HepG2 (cell line): ENCODE data around the gene TLCD3A. TPM values are rescaled to one million over a fixed set of nuclear protein-coding genes. Genes with fewer than 3 reads are reported as not detected.

Source experiments
- ATAC-seq: fragments of 200-7000 bp; cut with Tn5 transposase; 3 replicates; pipeline ENCODE4 v1.9.1; 2020; ENCODE audit warnings: mild to moderate bottlenecking, moderate library complexity
- BruUV-seq: library from RNA; stranded (reverse); fragments of 400-500 nt; replicated peaks from 2 replicates; lab custom pipeline; 2021; lab: Mats Ljungman, UMichigan
- CTCF ChIA-PET: fragments of 300-600 bp; formaldehyde crosslinking; extraction: SDS; loops from one replicate; lab custom pipeline; 2021; ENCODE audit warnings: low total read pairs, inconsistent platforms, low intra/inter-chr PET ratio; lab: Yijun Ruan, JAX
- POLR2A ChIA-PET: fragments of 350-600 bp; sonication (Branson Sonifier 250); formaldehyde crosslinking; loops from one replicate; lab custom pipeline; 2020; ENCODE audit warnings: antibody characterized with exemption, inconsistent platforms; lab: Yijun Ruan, JAX
- DNase-seq: peaks from one replicate; pipeline ENCODE4 v3.0.0-alpha.2; 2015; ENCODE audit warnings: low spot score
- FAIRE-seq: peaks from 3 replicates; lab custom pipeline; 2011; peaks lifted over from hg19 to GRCh38; lab: Jason Lieb, UNC
- H2AFZ ChIP-seq: one replicate; pipeline ENCODE4 v1.6.1; 2011; ENCODE audit warnings: low read length, inconsistent platforms
- H3K27ac ChIP-seq: fragments of 300-600 bp; 3 replicates; pipeline ENCODE4 v1.8.0; 2011; ENCODE audit warnings: mixed run types, mild to moderate bottlenecking, mixed read lengths, low read length, inconsistent platforms; ENCODE audit not compliant: insufficient read depth; ENCODE audit errors: extremely low read length
- H3K27me3 ChIP-seq, 2 experiments: fragments of 200-600 bp in 1 of 2; 2 replicates in 1 of 2; 3 replicates in 1 of 2; pipeline versions ENCODE4 v1.6.0 to v1.8.0; 2011; ENCODE audit warnings: low read length in 2 of 2, mild to moderate bottlenecking in 2 of 2, moderate library complexity in 2 of 2, inconsistent platforms in 1 of 2; ENCODE audit not compliant: insufficient read depth in 2 of 2, control insufficient read depth in 1 of 2
- H3K36me3 ChIP-seq, 2 experiments: fragments of 200-600 bp in 1 of 2; replicated peaks in 1 of 2; 2 replicates in 1 of 2; 3 replicates in 1 of 2; pipeline versions ENCODE4 v1.5.1 to v1.8.0; 2011; ENCODE audit warnings: low read length in 2 of 2, inconsistent platforms in 1 of 2; ENCODE audit not compliant: insufficient read depth in 2 of 2, control insufficient read depth in 1 of 2
- H3K4me1 ChIP-seq: 2 replicates; pipeline ENCODE4 v1.5.1; 2012; ENCODE audit warnings: low read length, inconsistent platforms; ENCODE audit not compliant: insufficient read depth
- H3K4me2 ChIP-seq: 2 replicates; pipeline ENCODE4 v1.6.0; 2011; ENCODE audit warnings: low read depth, low read length, inconsistent platforms
- H3K4me3 ChIP-seq, 3 experiments: fragments of 200-600 bp in 1 of 3; sonication (generic), shearing (Covaris generic) in 1 of 3; replicated peaks in 1 of 3; 2 replicates each; pipeline ENCODE4 v1.5.1; 2011 to 2016; ENCODE audit warnings: low read length in 3 of 3, inconsistent platforms in 2 of 3, low read depth in 2 of 3, mild to moderate bottlenecking in 2 of 3, control low read depth in 1 of 3, mixed read lengths in 1 of 3; ENCODE audit not compliant: insufficient read depth in 1 of 3
- H3K79me2 ChIP-seq: one replicate; pipeline ENCODE4 v1.6.1; 2011; ENCODE audit warnings: low read length, inconsistent platforms; ENCODE audit not compliant: insufficient read depth
- H3K9ac ChIP-seq: 2 replicates; pipeline ENCODE4 v1.6.0; 2011; ENCODE audit warnings: mild to moderate bottlenecking, low read depth, low read length, inconsistent platforms; ENCODE audit not compliant: insufficient read depth
- H3K9me3 ChIP-seq: 2 replicates; pipeline ENCODE4 v1.5.1; 2012; ENCODE audit warnings: mild to moderate bottlenecking, low read length
- H4K20me1 ChIP-seq: 2 replicates; pipeline ENCODE4 v1.6.0; 2011; ENCODE audit warnings: inconsistent platforms, mild to moderate bottlenecking, low read length, moderate library complexity; ENCODE audit not compliant: insufficient read depth
- MIER3 ChIP-seq: IDR thresholded peaks from 2 replicates; pipeline ENCODE4 v1.6.1; 2016; ENCODE audit warnings: missing compliant biosample characterization, borderline replicate concordance
- PAF1 ChIP-seq: IDR thresholded peaks from 2 replicates; pipeline ENCODE4 v1.6.1; 2016; ENCODE audit warnings: missing genetic modification reagents, missing compliant biosample characterization
- PCBP1 ChIP-seq: fragments of 200-400 bp; formaldehyde crosslinking; IDR thresholded peaks from 2 replicates; pipeline ENCODE4 v1.6.1; 2017; ENCODE audit warnings: mild to moderate bottlenecking, low read depth, low read length, borderline replicate concordance
- TBX3 ChIP-seq: fragments of 450-650 bp; IDR thresholded peaks from 2 replicates; pipeline ENCODE4 v1.6.1; 2017; ENCODE audit warnings: antibody characterized with exemption, mild to moderate bottlenecking, inconsistent platforms, borderline replicate concordance
- ZNF136 ChIP-seq: sonication (generic); formaldehyde crosslinking; IDR thresholded peaks from 2 replicates; pipeline ENCODE4 v1.8.1; 2022; ENCODE audit warnings: low read depth, mild to moderate bottlenecking, moderate library complexity, missing genetic modification reagents
- ZNF598 ChIP-seq: sonication (generic); formaldehyde crosslinking; IDR thresholded peaks from 2 replicates; pipeline ENCODE4 v1.5.1; 2020; ENCODE audit warnings: mild to moderate bottlenecking, missing genetic modification reagents, borderline replicate concordance
- ZNF777 ChIP-seq: sonication (generic); formaldehyde crosslinking; IDR thresholded peaks from 2 replicates; pipeline ENCODE4 v1.4.0; 2020; ENCODE audit warnings: missing genetic modification reagents
- ZSCAN21 ChIP-seq: sonication (generic); formaldehyde crosslinking; IDR thresholded peaks from 2 replicates; pipeline ENCODE4 v1.8.0; 2022; ENCODE audit warnings: mild to moderate bottlenecking, missing genetic modification reagents, moderate library complexity, borderline replicate concordance
- WGBS: methylation state at CpG from one replicate; pipeline ENCODE4 v1.1.6; 2017; ENCODE audit warnings: low lambda C conversion rate; 5-methylcytosine and 5-hydroxymethylcytosine counted together
- in situ Hi-C: cut with HindIII; loops from 2 replicates; pipeline ENCODE4 v1.10.0; 2017; ENCODE audit warnings: low pct_unique_long_range_greater_than_20kb; ENCODE audit not compliant: extremely low pct_ligation_motif_present
- intact Hi-C: fragments of 100-400 bp; cut with micrococcal nuclease; formaldehyde crosslinking; loops from one replicate; pipeline ENCODE4 v1.10.0; 2022; ENCODE audit not compliant: unreplicated experiment
- polyA plus RNA-seq, 8 experiments: library from polyadenylated mRNA; depleted of rRNA in 3 of 8; stranded (reverse) in 7 of 8; unstranded in 1 of 8; fragments of >200 nt; fragmentation: Illumina TruSeq in 4 of 8; extraction: Trizol in 4 of 8; gene quantifications; 2 replicates each; pipeline versions ENCODE4 v1.2.1 to v1.2.3, GENCODE V29; 2011 to 2016; ENCODE audit warnings: low read depth in 4 of 8, missing spikeins in 1 of 8, mixed read lengths in 1 of 8; ENCODE audit not compliant: insufficient read depth in 1 of 8
- total RNA-seq, 5 experiments: library from RNA; depleted of rRNA; stranded (reverse); fragments of >200 nt; fragmentation: Illumina TruSeq; extraction: Trizol; gene quantifications; 2 replicates each; pipeline ENCODE4 v1.2.3, GENCODE V29; 2016; ENCODE audit warnings: low read depth in 1 of 5
- TF ChIP-seq, protein P1 (sequence below): sonication (generic); IDR thresholded peaks from 2 replicates; pipeline ENCODE4 v1.6.1; 2016; ENCODE audit warnings: low read depth, borderline replicate concordance
- TF ChIP-seq, protein P2 (sequence below): sonication (generic); formaldehyde crosslinking; conservative IDR thresholded peaks from 2 replicates; pipeline ENCODE4 v1.8.0; 2022; ENCODE audit warnings: missing genetic modification reagents
- TF ChIP-seq, protein P3 (sequence below): sonication (generic); formaldehyde crosslinking; IDR thresholded peaks from 2 replicates; pipeline ENCODE4 v1.5.0; 2020; ENCODE audit warnings: missing genetic modification reagents, mild to moderate bottlenecking, borderline replicate concordance
- TF ChIP-seq, protein P4 (sequence below): sonication (generic); formaldehyde crosslinking; IDR thresholded peaks from 2 replicates; pipeline ENCODE4 v1.8.0; 2023; ENCODE audit warnings: mild to moderate bottlenecking, missing genetic modification reagents
- TF ChIP-seq, protein P5 (sequence below): sonication (generic); formaldehyde crosslinking; IDR thresholded peaks from 2 replicates; pipeline ENCODE4 v1.8.0; 2022; ENCODE audit warnings: mild to moderate bottlenecking, missing genetic modification reagents; ENCODE audit not compliant: insufficient replicate concordance

The TLCD3A gene
- total and polyA plus RNA-seq, 2 of the 13 experiments (the other 11 are each of a cell fraction or from before 2014, with no cell fraction given), result 25.2 to 46.6 TPM

DNA sequence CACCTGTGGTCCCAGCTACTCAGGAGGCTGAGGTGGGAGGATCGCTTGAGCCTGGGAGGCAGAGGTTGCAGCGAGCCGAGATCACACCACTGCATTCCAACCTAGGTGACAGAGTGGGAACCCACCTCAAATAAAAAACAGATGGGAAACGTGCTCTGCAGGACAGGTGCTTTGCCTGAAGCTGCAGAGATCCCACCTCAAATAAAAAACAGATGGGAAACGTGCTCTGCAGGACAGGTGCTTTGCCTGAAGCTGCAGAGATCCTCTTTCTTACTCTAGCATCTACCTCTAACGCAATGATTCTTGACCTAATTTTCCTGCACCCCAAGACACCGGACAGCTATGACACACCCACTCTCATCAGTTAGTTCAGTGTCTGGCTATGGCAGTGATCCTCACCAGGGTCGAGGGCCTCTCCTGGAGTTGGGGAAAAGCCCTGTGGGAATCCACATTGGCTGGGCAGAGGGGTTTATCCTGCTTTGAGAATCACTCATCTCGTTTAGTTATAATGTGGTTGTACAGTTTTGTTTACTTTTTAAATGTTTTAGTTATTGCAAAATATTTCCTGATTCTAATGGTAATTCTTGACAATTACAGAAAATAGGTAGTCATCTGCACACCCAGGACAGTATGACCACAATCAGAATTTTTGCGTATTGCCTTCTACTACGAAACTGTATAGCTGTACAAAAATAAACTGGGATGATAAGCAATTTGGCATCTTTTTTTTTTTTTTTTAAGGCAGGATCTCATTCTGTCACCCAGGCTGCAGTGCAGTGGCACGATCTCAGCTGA lies 29.1 kb upstream of the TLCD3A start (continued):
- TF ChIP-seq, protein P1, sequence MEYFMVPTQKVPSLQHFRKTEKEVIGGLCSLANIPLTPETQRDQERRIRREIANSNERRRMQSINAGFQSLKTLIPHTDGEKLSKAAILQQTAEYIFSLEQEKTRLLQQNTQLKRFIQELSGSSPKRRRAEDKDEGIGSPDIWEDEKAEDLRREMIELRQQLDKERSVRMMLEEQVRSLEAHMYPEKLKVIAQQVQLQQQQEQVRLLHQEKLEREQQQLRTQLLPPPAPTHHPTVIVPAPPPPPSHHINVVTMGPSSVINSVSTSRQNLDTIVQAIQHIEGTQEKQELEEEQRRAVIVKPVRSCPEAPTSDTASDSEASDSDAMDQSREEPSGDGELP, result no peak
- TF ChIP-seq, protein P2, sequence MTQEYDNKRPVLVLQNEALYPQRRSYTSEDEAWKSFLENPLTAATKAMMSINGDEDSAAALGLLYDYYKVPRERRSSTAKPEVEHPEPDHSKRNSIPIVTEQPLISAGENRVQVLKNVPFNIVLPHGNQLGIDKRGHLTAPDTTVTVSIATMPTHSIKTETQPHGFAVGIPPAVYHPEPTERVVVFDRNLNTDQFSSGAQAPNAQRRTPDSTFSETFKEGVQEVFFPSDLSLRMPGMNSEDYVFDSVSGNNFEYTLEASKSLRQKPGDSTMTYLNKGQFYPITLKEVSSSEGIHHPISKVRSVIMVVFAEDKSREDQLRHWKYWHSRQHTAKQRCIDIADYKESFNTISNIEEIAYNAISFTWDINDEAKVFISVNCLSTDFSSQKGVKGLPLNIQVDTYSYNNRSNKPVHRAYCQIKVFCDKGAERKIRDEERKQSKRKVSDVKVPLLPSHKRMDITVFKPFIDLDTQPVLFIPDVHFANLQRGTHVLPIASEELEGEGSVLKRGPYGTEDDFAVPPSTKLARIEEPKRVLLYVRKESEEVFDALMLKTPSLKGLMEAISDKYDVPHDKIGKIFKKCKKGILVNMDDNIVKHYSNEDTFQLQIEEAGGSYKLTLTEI, result no peak
- TF ChIP-seq, protein P3, sequence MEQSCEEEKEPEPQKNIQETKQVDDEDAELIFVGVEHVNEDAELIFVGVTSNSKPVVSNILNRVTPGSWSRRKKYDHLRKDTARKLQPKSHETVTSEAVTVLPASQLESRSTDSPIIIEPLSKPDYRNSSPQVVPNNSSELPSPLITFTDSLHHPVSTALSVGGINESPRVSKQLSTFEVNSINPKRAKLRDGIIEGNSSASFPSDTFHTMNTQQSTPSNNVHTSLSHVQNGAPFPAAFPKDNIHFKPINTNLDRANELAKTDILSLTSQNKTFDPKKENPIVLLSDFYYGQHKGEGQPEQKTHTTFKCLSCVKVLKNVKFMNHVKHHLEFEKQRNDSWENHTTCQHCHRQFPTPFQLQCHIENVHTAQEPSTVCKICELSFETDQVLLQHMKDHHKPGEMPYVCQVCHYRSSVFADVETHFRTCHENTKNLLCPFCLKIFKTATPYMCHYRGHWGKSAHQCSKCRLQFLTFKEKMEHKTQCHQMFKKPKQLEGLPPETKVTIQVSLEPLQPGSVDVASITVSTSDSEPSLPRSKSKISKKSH (CRISPR knock-in tag), result no peak

DNA sequence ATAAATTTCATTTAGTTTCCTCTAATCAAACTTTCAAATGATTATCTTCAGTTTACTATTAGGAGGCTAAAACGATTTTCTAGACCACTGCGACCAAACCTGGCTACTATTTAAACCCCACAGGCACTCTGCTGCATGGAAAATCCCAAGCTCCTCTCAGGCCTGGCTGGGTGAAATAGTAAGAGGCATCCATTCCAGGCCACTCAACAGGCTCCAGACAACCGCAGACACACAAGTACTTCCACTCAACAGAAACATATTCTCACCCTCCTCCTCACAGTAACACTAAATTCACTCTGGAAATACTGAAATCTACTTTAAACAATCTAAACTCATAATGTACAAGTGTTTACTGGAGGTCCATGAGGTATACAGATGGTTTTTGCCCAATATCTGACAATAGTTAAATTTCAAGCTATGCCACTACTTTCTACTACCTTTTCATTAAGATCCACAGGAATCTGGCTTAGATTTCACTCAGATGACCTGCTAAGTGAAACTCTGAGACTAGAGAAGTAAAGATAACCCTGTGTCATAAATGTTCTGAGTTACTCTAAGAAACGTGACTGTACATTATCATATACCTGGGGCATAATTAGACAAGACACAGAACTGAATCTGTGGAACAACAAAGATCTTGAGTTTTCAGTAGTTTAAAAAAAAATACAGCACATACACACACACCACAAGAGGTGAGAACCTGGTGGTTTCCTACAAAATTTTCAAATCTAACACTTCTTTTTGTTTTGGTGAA lies 28.1 kb upstream of the TLCD3A start:
- BruUV-seq, result no TSS peak
- ChIA-PET CTCF (no interaction called here), POLR2A (no interaction called here)
- no peaks in the 10 kb centered on the region for H4K20me1 ChIP-seq
- WGBS, result 89% methylated on average over 4 of the region's 4 CpGs
- intact Hi-C loops (no loop called here), in situ Hi-C loops (no loop called here)
- no peak overlapping the region for H2AFZ ChIP-seq
- peaks cover 16 to 36% of the 10 kb centered on the region in 2 experiments for H3K36me3 ChIP-seq
- H3K4me3 ChIP-seq, result no peak overlapping the region
- no peak overlapping the region for H3K9ac ChIP-seq
- no peak overlapping the region for H3K27ac ChIP-seq
- FAIRE-seq, result no peak
- H3K4me2 ChIP-seq, result no peak overlapping the region
- DNase-seq, result no peak
- peaks cover 9% of the 10 kb centered on the region for H3K79me2 ChIP-seq
- no peak for ATAC-seq
- no peaks in the 10 kb centered on the region for H3K9me3 ChIP-seq
- H3K4me1 ChIP-seq, result no peaks in the 10 kb centered on the region
- no peaks in the 10 kb centered on the region for H3K27me3 ChIP-seq
- TF ChIP-seq TBX3 (no peak), PCBP1 (no peak), MIER3 (no peak), ZNF136 (no peak), ZNF598 (CRISPR knock-in tag) (no peak), PAF1 (CRISPR knock-in tag) (no peak), ZNF777 (CRISPR knock-in tag) (no peak), ZSCAN21 (CRISPR knock-in tag) (no peak)
- TF ChIP-seq, protein P4, sequence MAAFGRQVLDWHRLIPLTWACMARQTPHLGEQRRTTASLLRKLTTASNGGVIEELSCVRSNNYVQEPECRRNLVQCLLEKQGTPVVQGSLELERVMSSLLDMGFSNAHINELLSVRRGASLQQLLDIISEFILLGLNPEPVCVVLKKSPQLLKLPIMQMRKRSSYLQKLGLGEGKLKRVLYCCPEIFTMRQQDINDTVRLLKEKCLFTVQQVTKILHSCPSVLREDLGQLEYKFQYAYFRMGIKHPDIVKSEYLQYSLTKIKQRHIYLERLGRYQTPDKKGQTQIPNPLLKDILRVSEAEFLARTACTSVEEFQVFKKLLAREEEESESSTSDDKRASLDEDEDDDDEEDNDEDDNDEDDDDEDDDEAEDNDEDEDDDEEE (CRISPR knock-in tag), result no peak
- TF ChIP-seq, protein P5, sequence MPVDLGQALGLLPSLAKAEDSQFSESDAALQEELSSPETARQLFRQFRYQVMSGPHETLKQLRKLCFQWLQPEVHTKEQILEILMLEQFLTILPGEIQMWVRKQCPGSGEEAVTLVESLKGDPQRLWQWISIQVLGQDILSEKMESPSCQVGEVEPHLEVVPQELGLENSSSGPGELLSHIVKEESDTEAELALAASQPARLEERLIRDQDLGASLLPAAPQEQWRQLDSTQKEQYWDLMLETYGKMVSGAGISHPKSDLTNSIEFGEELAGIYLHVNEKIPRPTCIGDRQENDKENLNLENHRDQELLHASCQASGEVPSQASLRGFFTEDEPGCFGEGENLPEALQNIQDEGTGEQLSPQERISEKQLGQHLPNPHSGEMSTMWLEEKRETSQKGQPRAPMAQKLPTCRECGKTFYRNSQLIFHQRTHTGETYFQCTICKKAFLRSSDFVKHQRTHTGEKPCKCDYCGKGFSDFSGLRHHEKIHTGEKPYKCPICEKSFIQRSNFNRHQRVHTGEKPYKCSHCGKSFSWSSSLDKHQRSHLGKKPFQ, result no peak
